AG09319 (cell line): ENCODE data around the gene KRTAP5-4.
"Not testable (repeated sequence)": the region's sequence is repeated elsewhere in the genome, so short reads cannot be mapped to it uniquely, and the experiment has no call there.

ENCODE experiments used
- DNase-seq: peaks from one replicate; pipeline ENCODE4 v3.0.0-alpha.2; 2010; ENCODE audit warnings: low read depth; ENCODE audit errors: extremely low read depth
- TF ChIP-seq, protein P1 (sequence below): IDR thresholded peaks from 2 replicates; pipeline ENCODE4 v1.5.1; 2011; ENCODE audit warnings: low read depth, mild to moderate bottlenecking, inconsistent platforms, low read length, moderate library complexity

The KRTAP5-4 gene, protein sequence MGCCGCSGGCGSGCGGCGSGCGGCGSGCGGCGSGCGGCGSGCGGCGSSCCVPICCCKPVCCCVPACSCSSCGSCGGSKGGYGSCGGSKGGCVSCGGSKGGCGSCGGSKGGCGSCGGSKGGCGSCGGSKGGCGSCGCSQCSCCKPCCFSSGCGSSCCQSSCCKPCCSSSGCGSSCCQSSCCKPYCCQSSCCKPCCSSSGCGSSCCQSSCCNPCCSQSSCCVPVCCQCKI

DNA sequence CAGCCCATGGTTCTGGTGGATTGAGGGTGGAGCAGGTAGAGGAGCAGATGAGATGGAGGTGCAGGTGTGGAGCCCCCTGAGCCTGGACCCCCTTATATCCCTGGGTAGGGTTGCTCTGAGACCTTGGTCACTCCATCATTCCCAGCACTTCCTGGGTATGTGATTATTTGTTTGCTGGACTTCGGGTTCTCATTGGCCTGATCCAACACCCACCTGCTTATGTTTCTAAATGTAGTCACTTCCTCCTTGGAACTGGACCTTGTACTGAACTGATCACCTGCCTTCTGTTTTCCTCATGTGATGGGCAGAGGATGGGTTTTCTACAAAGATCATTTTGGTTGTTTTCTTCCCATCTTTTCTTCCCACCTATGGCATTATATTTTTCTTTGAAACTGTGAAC, at the start of gene KRTAP5-4:
KRTAP5-4 (minus strand) TSS at position 53 of the 400 bp plus-strand sequence; CDS start at position 8, 45 bp downstream.
- TF ChIP-seq, protein P1, sequence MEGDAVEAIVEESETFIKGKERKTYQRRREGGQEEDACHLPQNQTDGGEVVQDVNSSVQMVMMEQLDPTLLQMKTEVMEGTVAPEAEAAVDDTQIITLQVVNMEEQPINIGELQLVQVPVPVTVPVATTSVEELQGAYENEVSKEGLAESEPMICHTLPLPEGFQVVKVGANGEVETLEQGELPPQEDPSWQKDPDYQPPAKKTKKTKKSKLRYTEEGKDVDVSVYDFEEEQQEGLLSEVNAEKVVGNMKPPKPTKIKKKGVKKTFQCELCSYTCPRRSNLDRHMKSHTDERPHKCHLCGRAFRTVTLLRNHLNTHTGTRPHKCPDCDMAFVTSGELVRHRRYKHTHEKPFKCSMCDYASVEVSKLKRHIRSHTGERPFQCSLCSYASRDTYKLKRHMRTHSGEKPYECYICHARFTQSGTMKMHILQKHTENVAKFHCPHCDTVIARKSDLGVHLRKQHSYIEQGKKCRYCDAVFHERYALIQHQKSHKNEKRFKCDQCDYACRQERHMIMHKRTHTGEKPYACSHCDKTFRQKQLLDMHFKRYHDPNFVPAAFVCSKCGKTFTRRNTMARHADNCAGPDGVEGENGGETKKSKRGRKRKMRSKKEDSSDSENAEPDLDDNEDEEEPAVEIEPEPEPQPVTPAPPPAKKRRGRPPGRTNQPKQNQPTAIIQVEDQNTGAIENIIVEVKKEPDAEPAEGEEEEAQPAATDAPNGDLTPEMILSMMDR, result no peak

DNA sequence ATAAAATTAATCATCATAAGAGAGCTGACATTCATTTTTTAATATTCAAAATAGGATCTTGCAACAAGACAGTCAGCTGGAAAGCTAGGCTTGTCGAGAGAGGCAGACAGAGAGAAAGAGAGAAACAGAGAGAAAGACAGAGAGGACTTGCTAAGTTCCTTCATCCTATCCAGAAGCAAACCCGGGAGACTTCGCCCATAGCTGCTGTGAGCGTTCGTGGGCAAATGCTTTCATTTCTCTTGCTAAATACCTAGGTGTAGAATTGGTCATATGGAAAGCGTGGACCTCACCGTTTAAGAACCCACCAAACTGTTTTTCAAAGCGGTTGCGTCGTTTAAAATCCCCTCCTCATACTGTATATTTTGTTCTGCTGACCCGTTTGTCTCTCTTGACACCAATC, 49.7 kb upstream of the KRTAP5-4 start:
- TF ChIP-seq, protein P1, result no peak
- no peak for DNase-seq

More for the DNA sequence above, at the start of gene KRTAP5-4:
- no peak for DNase-seq

DNA sequence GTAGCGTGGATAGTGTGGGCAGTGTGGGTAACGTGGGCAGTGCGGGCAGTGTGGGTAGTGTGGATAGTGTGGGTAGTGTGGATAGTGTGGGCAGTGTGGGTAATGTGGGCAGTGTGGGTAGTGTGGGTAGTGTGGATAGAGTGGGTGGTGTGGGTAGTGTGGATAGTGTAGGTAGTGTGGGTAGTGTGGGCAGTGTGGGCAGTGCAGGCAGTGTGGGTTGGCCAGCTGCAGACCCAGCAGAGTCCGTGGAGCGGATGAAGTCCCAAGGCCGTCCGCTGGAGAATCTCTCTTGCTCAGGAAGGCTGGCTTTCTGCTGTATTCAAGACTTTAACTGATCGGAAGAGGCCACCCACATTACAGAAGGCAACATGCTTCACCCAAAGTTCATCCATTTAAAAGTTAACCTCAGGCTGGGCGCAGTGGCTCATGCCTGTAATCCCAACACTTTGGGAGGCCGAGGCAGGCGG, 49.0 kb upstream of the KRTAP5-4 start:
- no peak for DNase-seq
- TF ChIP-seq, protein P1, result no peak

DNA sequence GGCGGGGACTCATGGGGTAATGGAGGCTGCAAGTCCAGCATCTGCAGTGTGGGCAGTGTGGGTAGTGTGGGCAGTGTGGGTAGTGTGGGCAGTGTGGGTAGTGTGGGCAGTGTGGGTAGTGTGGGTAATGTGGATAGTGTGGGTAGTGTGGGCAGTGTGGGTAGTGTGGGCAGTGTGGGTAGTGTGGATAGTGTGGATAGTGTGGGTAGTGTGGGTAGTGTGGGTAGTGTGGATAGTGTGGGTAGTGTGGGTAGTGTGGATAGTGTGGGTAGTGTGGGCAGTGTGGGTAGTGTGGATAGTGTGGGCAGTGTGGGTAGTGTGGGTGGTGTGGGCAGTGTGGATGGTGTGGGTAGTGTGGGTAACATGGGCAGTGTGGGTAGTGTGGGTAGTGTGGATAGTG, 48.5 kb upstream of the KRTAP5-4 start:
- DNase-seq, result not testable (repeated sequence)

DNA sequence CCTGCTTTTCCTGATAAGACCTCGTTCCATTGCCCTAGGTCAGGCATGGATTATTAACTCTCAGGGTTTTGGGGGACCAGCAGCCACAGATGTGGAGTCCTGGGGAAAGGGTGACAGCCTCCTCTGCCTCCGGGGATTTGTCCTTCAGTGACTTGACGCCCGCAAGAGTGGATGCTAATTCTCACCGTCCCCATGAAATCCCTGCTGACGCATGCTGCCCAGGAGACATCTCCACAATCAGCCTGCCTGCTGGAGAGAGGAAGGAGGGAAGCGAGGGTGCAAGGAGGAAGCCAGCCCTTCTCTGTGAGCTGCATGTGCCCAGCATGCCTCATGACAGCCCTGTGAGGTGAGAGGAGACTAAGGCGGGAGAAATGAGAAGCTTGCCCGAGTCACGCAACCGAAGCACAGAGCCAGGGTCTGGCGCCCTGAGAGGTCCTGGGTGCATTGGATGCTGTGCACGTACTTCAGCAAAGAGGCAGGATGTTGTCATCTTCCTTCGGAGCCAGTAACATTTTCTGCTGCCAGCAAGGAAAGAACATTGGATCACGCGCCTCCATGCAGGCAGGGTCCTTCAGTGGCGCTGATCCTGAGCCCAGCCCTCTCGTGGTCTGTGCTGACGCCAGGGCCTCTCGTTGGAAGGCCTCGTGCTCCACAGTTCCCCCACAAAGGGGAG, 47.7 kb upstream of the KRTAP5-4 start:
- no peak for DNase-seq
- TF ChIP-seq, protein P1, result no peak

DNA sequence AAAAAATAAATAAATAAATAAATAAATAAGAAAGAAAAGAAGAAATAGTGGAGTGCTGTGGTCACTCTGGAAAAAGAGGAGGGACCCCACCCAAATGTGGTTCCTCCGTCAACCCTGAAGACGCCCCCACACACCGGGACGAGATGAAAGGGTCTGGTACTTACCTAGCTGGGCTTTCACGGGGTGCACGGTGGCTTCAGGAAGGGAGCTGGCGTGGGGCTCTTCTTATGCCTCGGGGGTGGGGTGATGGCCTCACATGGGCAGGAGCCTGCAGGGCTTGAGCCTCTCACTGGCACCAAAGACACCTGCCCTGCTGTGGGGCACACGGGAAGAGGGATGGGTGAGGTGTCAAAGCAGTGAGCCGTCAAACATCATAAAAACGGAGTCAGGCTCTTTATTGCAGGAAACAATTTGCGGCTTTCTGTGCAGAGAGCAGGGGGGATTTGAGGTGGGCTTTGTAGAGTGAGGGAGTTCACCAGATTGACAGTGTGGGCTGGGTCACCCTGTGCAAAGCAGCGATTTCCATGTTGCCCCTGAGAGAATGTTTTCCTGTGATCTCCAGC, 47.1 kb upstream of the KRTAP5-4 start:
- TF ChIP-seq, protein P1, result no peak
- no peak for DNase-seq

DNA sequence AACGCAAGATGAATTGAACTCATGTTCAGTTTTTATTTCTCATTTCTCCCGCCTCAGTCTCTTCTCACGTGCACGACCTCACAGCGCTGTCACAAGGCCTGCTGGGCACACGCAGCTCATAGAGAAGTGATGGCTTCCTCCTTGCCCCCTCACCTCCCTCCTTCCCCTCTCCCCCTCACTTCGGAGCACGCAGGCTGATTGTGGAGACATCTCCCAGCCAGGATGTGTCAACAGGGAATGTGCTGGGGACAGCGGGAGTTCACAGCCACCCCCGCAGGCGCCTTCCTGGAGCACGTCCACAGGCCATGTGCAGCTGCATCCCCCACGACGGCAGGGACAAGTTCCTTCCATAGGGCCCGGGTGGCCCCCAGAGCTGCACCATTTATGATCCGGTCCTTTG, 46.0 kb upstream of the KRTAP5-4 start:
- TF ChIP-seq, protein P1, result no peak
- no peak for DNase-seq
